Endodermal cell (in vitro differentiated cells): Measurements from ENCODE around the gene ANKRD39. TPM values are rescaled to one million over a fixed set of nuclear protein-coding genes. Genes with fewer than 3 reads are reported as not detected.

ENCODE experiments used
- DNase-seq: peaks from one replicate; pipeline ENCODE4 v3.0.0-alpha.2; 2017
- H3K27ac ChIP-seq: 2 replicates; pipeline ENCODE4 v1.5.1; 2013; ENCODE audit warnings: mild to moderate bottlenecking, low read depth, low read length, moderate library complexity
- H3K27me3 ChIP-seq: 2 replicates; pipeline ENCODE4 v1.6.1; 2013; ENCODE audit warnings: mild to moderate bottlenecking, low read length, moderate library complexity; ENCODE audit not compliant: insufficient read depth, control insufficient read depth, poor library complexity, severe bottlenecking
- H3K36me3 ChIP-seq: 2 replicates; pipeline ENCODE4 v1.7.0; 2013; ENCODE audit warnings: mild to moderate bottlenecking, low read length, moderate library complexity; ENCODE audit not compliant: control insufficient read depth, insufficient read depth
- H3K4me1 ChIP-seq: one replicate; pipeline ENCODE4 v1.7.0; 2013; ENCODE audit warnings: low read length; ENCODE audit not compliant: control insufficient read depth, insufficient read depth
- H3K4me3 ChIP-seq: 2 replicates; pipeline ENCODE4 v1.5.1; 2013; ENCODE audit warnings: mild to moderate bottlenecking, low read length, moderate library complexity
- H3K9ac ChIP-seq: 2 replicates; pipeline ENCODE4 v1.6.1; 2013; ENCODE audit warnings: mild to moderate bottlenecking, low read length, moderate library complexity; ENCODE audit not compliant: poor library complexity, severe bottlenecking; ENCODE audit errors: extremely low read depth
- H3K9me3 ChIP-seq: 2 replicates; pipeline ENCODE4 v1.6.1; 2013; ENCODE audit warnings: mild to moderate bottlenecking, low read length, moderate library complexity; ENCODE audit not compliant: control insufficient read depth
- H3K27ac Mint-ChIP-seq: 2 replicates; pipeline ENCODE4 v1.8.0; 2020; ENCODE audit warnings: mixed read lengths
- H3K27me3 Mint-ChIP-seq: 2 replicates; pipeline ENCODE4 v1.8.0; 2021; ENCODE audit warnings: mild to moderate bottlenecking, mixed read lengths; ENCODE audit not compliant: insufficient read depth
- H3K36me3 Mint-ChIP-seq: 2 replicates; pipeline ENCODE4 v1.8.0; 2020; ENCODE audit warnings: low read depth, mixed read lengths
- H3K4me1 Mint-ChIP-seq: 2 replicates; pipeline ENCODE4 v1.8.0; 2020; ENCODE audit warnings: mixed read lengths
- H3K4me3 Mint-ChIP-seq: 2 replicates; pipeline ENCODE4 v1.8.0; 2020; ENCODE audit warnings: mild to moderate bottlenecking, moderate library complexity, mixed read lengths
- H3K9me3 Mint-ChIP-seq: 2 replicates; pipeline ENCODE4 v1.8.0; 2020; ENCODE audit warnings: mild to moderate bottlenecking, mixed read lengths
- CTCF ChIP-seq: fragments of 200-600 bp; sonication (generic); conservative IDR thresholded peaks from 2 replicates; pipeline ENCODE4 v1.5.0; 2021; ENCODE audit warnings: antibody characterized with exemption, mild to moderate bottlenecking
- WGBS, 2 experiments: methylation state at CpG; one replicate each; pipeline versions ENCODE4 v1.1.5 to v1.1.7; 2013; ENCODE audit warnings: missing lambda C conversion rate in 2 of 2, mixed read lengths in 1 of 2; ENCODE audit not compliant: insufficient coverage in 1 of 2, insufficient read length in 1 of 2; 5-methylcytosine and 5-hydroxymethylcytosine counted together
- total RNA-seq, 2 donors: library from RNA; stranded (reverse); fragmentation: NEBNext Ultra II Directional in 1 of 2; extraction: Animal tissue kit (Norgen Biotek cat#: 25700) in 1 of 2; gene quantifications; 2 replicates in 1 of 2; 3 replicates in 1 of 2; pipeline ENCODE4 v1.2.1, GENCODE V29; 2021

Gene ANKRD39
- total RNA-seq, 2 donors from 2014 or later = 14.6 to 16.7 TPM

DNA sequence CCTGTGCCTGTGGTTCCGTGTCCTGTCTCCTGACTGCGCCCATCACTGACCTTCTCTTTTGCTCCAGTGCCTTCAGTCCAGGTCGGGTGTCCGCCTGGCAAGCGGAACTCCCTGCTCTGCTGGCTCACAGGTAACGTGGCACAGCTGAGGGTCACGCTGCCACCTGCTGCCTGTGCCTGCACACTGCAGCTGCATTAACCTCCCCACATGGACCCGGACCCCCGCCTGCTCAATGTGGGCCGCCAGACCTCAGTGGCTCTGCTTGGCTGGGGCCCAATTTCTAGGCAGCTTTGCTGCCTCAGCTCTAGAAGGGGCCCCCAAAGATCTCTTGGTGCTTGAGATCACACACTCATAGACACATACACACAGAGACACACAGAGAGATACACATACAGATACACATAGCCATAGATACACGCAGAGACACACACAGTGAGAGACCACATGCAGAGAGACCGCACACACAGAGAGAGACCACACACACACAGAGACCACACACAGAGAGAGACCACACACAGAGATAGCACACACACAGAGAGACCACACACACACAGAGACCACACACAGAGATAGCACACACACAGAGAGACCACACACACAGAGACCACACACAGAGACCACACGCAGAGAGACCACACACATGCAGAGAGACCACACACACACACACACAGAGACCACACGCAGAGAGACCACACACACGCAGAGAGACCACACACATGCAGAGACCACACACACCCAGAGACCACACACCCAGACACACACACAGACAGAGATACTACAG lies 56.6 kb downstream of the ANKRD39 start:
- H3K9ac ChIP-seq = no peak overlapping the region
- no peaks in the 10 kb centered on the region for H3K9me3 ChIP-seq
- H3K4me3 ChIP-seq = no peak overlapping the region
- H3K27me3 Mint-ChIP-seq = no peaks in the 10 kb centered on the region
- H3K36me3 Mint-ChIP-seq = peaks cover 15% of the 10 kb centered on the region
- WGBS, 2 experiments = 60 to 70% methylated on average over 4 to 15 of the region's 15 CpGs
- H3K27ac Mint-ChIP-seq = no peak overlapping the region
- H3K4me1 Mint-ChIP-seq = peaks cover 3% of the 10 kb centered on the region
- no peaks in the 10 kb centered on the region for H3K27me3 ChIP-seq
- no peak overlapping the region for H3K4me3 Mint-ChIP-seq
- TF ChIP-seq CTCF = peak; percentile 91
- peak; percentile 92 for DNase-seq
- H3K36me3 ChIP-seq = peaks cover 11% of the 10 kb centered on the region
- H3K4me1 ChIP-seq = no peaks in the 10 kb centered on the region
- H3K9me3 Mint-ChIP-seq = no peaks in the 10 kb centered on the region
- no peak overlapping the region for H3K27ac ChIP-seq

DNA sequence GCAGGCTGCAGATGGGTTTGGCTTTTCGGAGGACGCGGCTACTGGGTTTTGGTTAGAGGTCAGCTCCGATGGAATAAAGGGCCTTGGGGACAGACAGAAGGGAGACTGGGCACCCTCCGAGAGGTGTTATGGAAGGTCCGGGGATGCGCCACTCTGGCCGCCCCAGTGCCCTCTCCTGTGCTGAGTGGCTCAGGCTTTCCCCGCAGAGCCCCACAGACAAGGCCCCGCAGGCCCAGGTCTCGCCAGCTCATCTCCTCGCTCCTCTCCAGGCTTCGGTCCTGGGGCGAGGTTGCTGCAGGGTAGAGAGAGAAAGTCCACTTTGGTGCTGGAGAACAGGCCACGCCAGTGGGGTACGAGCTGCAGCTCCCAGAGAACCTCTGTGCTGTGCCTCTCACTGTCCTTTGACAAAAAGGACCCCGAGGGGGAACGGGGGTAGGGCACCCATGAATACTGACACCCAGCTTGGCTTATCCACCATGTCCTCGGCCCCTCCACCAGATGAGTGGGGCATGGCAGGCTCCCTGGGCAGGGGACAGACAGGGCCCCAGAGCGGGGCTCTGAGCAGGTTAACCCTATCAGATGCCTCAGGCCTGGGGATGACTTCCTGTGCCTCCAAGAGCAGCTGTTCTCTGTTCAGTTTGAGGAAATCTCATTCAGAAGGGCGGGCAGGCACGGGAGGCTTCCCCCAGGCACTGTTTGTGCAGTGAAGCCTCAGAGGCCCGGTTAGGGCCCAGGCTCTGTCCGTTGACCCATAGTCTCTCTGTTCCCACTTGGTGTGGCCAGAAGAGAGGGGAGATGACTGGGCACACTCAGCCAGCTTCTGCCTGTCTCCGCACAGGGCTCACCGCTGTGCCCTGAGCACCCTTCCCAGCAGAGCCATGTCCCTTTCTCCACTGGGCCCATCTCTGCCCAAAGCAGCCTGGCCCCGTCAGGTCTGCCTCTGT lies 57.5 kb downstream of the ANKRD39 start:
- Histone ChIP-seq H3K9me3 (no peaks in the 10 kb centered on the region), H3K36me3 (peaks cover 11% of the 10 kb centered on the region), H3K9ac (no peak overlapping the region), H3K4me1 (no peaks in the 10 kb centered on the region), H3K4me3 (no peak overlapping the region), H3K27ac (no peak overlapping the region), H3K27me3 (no peaks in the 10 kb centered on the region)
- H3K27ac Mint-ChIP-seq = no peak overlapping the region
- no peaks in the 10 kb centered on the region for H3K27me3 Mint-ChIP-seq
- H3K9me3 Mint-ChIP-seq = no peaks in the 10 kb centered on the region
- peaks cover 14% of the 10 kb centered on the region for H3K36me3 Mint-ChIP-seq
- no peak for TF ChIP-seq CTCF
- H3K4me3 Mint-ChIP-seq = no peak overlapping the region
- 91 to 97% methylated on average over 19 to 27 of the region's 27 CpGs for WGBS, 2 experiments
- peaks cover 2% of the 10 kb centered on the region for H3K4me1 Mint-ChIP-seq
- no peak for DNase-seq

GRCh38 chr2:96799623-96799935 lies 58.2 kb downstream of the ANKRD39 start:
- Histone ChIP-seq H3K27me3 (no peaks in the 10 kb centered on the region), H3K4me1 (no peaks in the 10 kb centered on the region), H3K27ac (no peak overlapping the region), H3K9ac (no peak overlapping the region), H3K4me3 (no peak overlapping the region), H3K9me3 (no peaks in the 10 kb centered on the region), H3K36me3 (peaks cover 11% of the 10 kb centered on the region)
- H3K36me3 Mint-ChIP-seq = peaks cover 12% of the 10 kb centered on the region
- H3K4me1 Mint-ChIP-seq = no peaks in the 10 kb centered on the region
- no peaks in the 10 kb centered on the region for H3K9me3 Mint-ChIP-seq
- no peaks in the 10 kb centered on the region for H3K27me3 Mint-ChIP-seq
- no peak overlapping the region for H3K4me3 Mint-ChIP-seq
- no peak for DNase-seq
- H3K27ac Mint-ChIP-seq = no peak overlapping the region
- WGBS, 2 experiments = 87 to 90% methylated on average over 3 to 8 of the region's 8 CpGs
- no peak for TF ChIP-seq CTCF
